Fibroblast of lung (primary cell): Measurements from ENCODE around the gene L1CAM. TPM values are rescaled to one million over a fixed set of nuclear protein-coding genes. Genes with fewer than 3 reads are reported as not detected.

Source experiments
- DNase-seq, 2 donors: peaks; one replicate each; pipeline versions ENCODE4 v3.0.0 to v3.0.0-alpha.2; 2010; ENCODE audit warnings: low read depth in 2 of 2
- H2AFZ ChIP-seq: 2 replicates; pipeline ENCODE4 v1.5.1; 2012; ENCODE audit warnings: low read length, control low read depth, inconsistent platforms
- H3K27ac ChIP-seq: 2 replicates; pipeline ENCODE4 v1.5.1; 2011; ENCODE audit warnings: low read length, control low read depth; ENCODE audit not compliant: insufficient read depth
- H3K27me3 ChIP-seq: 2 replicates; pipeline ENCODE4 v1.5.1; 2011; ENCODE audit warnings: mild to moderate bottlenecking, low read length; ENCODE audit not compliant: control insufficient read depth, insufficient read depth
- H3K36me3 ChIP-seq: 2 replicates; pipeline ENCODE4 v1.5.1; 2011; ENCODE audit warnings: low read length; ENCODE audit not compliant: control insufficient read depth, insufficient read depth
- H3K4me1 ChIP-seq: 2 replicates; pipeline ENCODE4 v1.5.1; 2011; ENCODE audit warnings: low read length; ENCODE audit not compliant: control insufficient read depth, insufficient read depth; ENCODE audit errors: extremely low read depth
- H3K4me2 ChIP-seq: 2 replicates; pipeline ENCODE4 v1.5.1; 2011; ENCODE audit warnings: low read length, control low read depth; ENCODE audit not compliant: insufficient read depth; ENCODE audit errors: extremely low read depth
- H3K4me3 ChIP-seq, 4 experiments: fragments of 200-600 bp in 1 of 4; sonication (generic) in 1 of 4; replicated peaks in 1 of 4; 2 replicates each; pipeline ENCODE4 v1.5.1; 2011 to 2016; ENCODE audit warnings: low read length in 4 of 4, low read depth in 3 of 4, mild to moderate bottlenecking in 3 of 4, control low read depth in 2 of 4, inconsistent platforms in 1 of 4, mixed read lengths in 1 of 4; ENCODE audit not compliant: insufficient read depth in 1 of 4; ENCODE audit errors: control extremely low read depth in 1 of 4
- H3K79me2 ChIP-seq: 2 replicates; pipeline ENCODE4 v1.5.1; 2012; ENCODE audit warnings: mild to moderate bottlenecking, low read length, inconsistent platforms; ENCODE audit not compliant: control insufficient read depth, insufficient read depth
- H3K9ac ChIP-seq: 2 replicates; pipeline ENCODE4 v1.5.1; 2011; ENCODE audit warnings: mild to moderate bottlenecking, low read length, control low read depth; ENCODE audit not compliant: insufficient read depth
- H3K9me3 ChIP-seq: 2 replicates; pipeline ENCODE4 v1.5.1; 2012; ENCODE audit warnings: low read depth, low read length; ENCODE audit not compliant: control insufficient read depth, insufficient read depth
- H4K20me1 ChIP-seq: 2 replicates; pipeline ENCODE4 v1.5.1; 2011; ENCODE audit warnings: low read length; ENCODE audit not compliant: control insufficient read depth, insufficient read depth; ENCODE audit errors: extremely low read depth
- EZH2 ChIP-seq: IDR thresholded peaks from 2 replicates; pipeline ENCODE4 v1.5.1; 2012; ENCODE audit warnings: low read length, control low read depth, mild to moderate bottlenecking; ENCODE audit errors: missing control alignments
- polyA plus RNA-seq, 2 donors: library from polyadenylated mRNA; depleted of rRNA in 1 of 2; stranded (reverse) in 1 of 2; unstranded in 1 of 2; fragments of >200 nt; gene quantifications; 2 replicates each; pipeline ENCODE4 v1.2.1, GENCODE V29; 2011 to 2012; ENCODE audit warnings: missing spikeins in 1 of 2
- total RNA-seq: library from RNA; depleted of rRNA; stranded (reverse); fragments of >200 nt; gene quantifications from 2 replicates; pipeline ENCODE4 v1.2.1, GENCODE V29; 2014
- TF ChIP-seq, protein P1 (sequence below), 2 donors: IDR thresholded peaks in 1 of 2; conservative IDR thresholded peaks in 1 of 2; 1 replicate in 1 of 2; 2 replicates in 1 of 2; pipeline ENCODE4 v1.5.1; 2011 to 2012; ENCODE audit warnings: low read length in 2 of 2, control low read depth in 1 of 2, inconsistent platforms in 1 of 2, low read depth in 1 of 2, mild to moderate bottlenecking in 1 of 2

The L1CAM gene
- total and polyA plus RNA-seq, 2 donors (not counting 1 experiment from before 2014, with no cell fraction given), result 0.99 to 1.7 TPM

- TF ChIP-seq, protein P1, sequence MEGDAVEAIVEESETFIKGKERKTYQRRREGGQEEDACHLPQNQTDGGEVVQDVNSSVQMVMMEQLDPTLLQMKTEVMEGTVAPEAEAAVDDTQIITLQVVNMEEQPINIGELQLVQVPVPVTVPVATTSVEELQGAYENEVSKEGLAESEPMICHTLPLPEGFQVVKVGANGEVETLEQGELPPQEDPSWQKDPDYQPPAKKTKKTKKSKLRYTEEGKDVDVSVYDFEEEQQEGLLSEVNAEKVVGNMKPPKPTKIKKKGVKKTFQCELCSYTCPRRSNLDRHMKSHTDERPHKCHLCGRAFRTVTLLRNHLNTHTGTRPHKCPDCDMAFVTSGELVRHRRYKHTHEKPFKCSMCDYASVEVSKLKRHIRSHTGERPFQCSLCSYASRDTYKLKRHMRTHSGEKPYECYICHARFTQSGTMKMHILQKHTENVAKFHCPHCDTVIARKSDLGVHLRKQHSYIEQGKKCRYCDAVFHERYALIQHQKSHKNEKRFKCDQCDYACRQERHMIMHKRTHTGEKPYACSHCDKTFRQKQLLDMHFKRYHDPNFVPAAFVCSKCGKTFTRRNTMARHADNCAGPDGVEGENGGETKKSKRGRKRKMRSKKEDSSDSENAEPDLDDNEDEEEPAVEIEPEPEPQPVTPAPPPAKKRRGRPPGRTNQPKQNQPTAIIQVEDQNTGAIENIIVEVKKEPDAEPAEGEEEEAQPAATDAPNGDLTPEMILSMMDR (conservative IDR thresholded peaks at IDR 0.05 in 1 of 2, IDR thresholded peaks at IDR 0.05 in 1 of 2; ENCODE audit: low read depth in 1 of 2, low read length in 2 of 2), result no peak
- TF ChIP-seq EZH2, result no peak
- no peak overlapping the region for H3K27ac ChIP-seq
- H2AFZ ChIP-seq, result no peak overlapping the region
- DNase-seq, result no peak
- peaks cover 4% of the 10 kb centered on the region for H3K36me3 ChIP-seq
- no peak overlapping the region for H3K9ac ChIP-seq
- no peak overlapping the region for H3K4me2 ChIP-seq
- H3K9me3 ChIP-seq, result no peaks in the 10 kb centered on the region
- H3K4me1 ChIP-seq, result peaks cover 7% of the 10 kb centered on the region
- H3K4me3 ChIP-seq, result no peak overlapping the region
- no peaks in the 10 kb centered on the region for H4K20me1 ChIP-seq
- H3K27me3 ChIP-seq, result no peaks in the 10 kb centered on the region
- H3K79me2 ChIP-seq, result no peaks in the 10 kb centered on the region
These were observed 40.5 kb upstream of the L1CAM start for GRCh38 chrX:153926552-153926857.

DNA sequence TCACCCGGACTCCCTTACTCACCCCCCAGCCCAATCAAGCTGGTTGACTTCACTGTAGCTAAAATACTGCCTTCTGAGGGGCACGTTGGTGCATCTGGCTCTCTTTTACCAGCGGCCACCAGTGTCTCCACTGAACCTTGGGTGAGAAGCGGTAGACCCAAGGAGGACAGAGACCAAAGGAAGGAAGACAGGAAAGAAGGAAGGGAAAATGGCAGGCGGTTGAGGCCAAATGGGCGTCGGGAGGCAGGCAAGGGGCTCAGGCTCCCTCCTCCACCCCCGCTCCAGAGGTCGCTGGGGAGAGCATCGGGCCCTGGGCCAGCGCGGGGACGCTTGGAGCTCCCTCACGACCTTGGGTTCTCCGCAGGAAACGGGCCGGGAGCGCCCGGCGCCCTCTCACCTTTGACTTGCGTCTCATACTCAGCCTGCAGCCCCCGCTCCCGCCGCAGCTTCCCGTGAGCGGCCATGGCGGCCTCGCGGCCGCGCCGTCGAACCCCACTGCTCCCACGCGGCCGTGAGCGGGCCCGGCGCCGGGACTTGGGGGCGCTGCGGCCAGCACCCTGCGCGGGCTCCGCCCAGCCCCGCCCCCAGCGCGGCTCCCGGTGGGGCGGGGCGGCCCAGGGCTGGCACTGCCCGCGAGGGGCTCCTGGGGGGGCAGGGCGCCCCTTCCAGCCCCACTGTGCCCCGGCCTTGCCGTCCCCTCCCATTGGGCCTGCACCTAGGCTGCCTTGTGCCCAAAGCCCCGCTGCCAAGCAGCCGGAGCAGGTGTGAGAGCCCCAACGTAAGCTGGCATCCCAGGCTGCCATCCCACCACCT, 40.0 kb upstream of the L1CAM start, which contains the start of gene ARHGAP4:
Gene ARHGAP4 (minus strand): TSS at position 526 of the 813 bp plus-strand sequence. CDS start 62 bp downstream, at position 464.
- Histone ChIP-seq H4K20me1 (no peaks in the 10 kb centered on the region), H3K27ac (no peak within 1 kb of the TSS), H2AFZ (no peak within 1 kb of the TSS), H3K27me3 (no peaks in the 10 kb centered on the region), H3K79me2 (no peaks in the 10 kb centered on the region), H3K4me1 (peaks cover 7% of the 10 kb centered on the region), H3K36me3 (peaks cover 3% of the 10 kb centered on the region), H3K4me3 (peak within 1 kb of the TSS in 1 of 4 experiments; percentile 64), H3K9me3 (no peaks in the 10 kb centered on the region), H3K4me2 (peak within 1 kb of the TSS; percentile 92), H3K9ac (no peak within 1 kb of the TSS)
- DNase-seq, result no peak
- no peak for TF ChIP-seq EZH2
- TF ChIP-seq, protein P1 (conservative IDR thresholded peaks at IDR 0.05 in 1 of 2, IDR thresholded peaks at IDR 0.05 in 1 of 2; ENCODE audit: low read depth in 1 of 2, low read length in 2 of 2), result no peak

GRCh38 chrX:153925387-153925738, 39.4 kb upstream of the L1CAM start:
- TF ChIP-seq, protein P1 (conservative IDR thresholded peaks at IDR 0.05 in 1 of 2, IDR thresholded peaks at IDR 0.05 in 1 of 2; ENCODE audit: low read depth in 1 of 2, low read length in 2 of 2), result no peak
- TF ChIP-seq EZH2, result no peak
- H2AFZ ChIP-seq, result no peak overlapping the region
- peaks cover 3% of the 10 kb centered on the region for H3K36me3 ChIP-seq
- no peak overlapping the region for H3K4me3 ChIP-seq
- peaks cover 7% of the 10 kb centered on the region for H3K4me1 ChIP-seq
- H3K27ac ChIP-seq, result no peak overlapping the region
- H3K9me3 ChIP-seq, result no peaks in the 10 kb centered on the region
- H4K20me1 ChIP-seq, result no peaks in the 10 kb centered on the region
- DNase-seq, result no peak
- H3K27me3 ChIP-seq, result no peaks in the 10 kb centered on the region
- no peaks in the 10 kb centered on the region for H3K79me2 ChIP-seq
- no peak overlapping the region for H3K9ac ChIP-seq
- no peak overlapping the region for H3K4me2 ChIP-seq
